H9 (cell line): ENCODE results near the gene SPDYA. TPM values are rescaled to one million over a fixed set of nuclear protein-coding genes. Genes with fewer than 3 reads are reported as not detected.

ENCODE experiments used
- DNase-seq: peaks from one replicate; pipeline ENCODE4 v3.0.0-alpha.2; 2017
- H2AFZ ChIP-seq: one replicate; pipeline ENCODE4 v1.6.1; 2013; ENCODE audit warnings: mild to moderate bottlenecking, low read length, control low read depth, moderate library complexity
- H2AK5ac ChIP-seq: 2 replicates; pipeline ENCODE4 v1.6.1; 2013; ENCODE audit warnings: low read length, control low read depth, mixed read lengths; ENCODE audit not compliant: insufficient read length
- H2BK120ac ChIP-seq: one replicate; pipeline ENCODE4 v1.6.1; 2013; ENCODE audit warnings: low read depth, mild to moderate bottlenecking, low read length, control low read depth, inconsistent platforms; ENCODE audit not compliant: poor library complexity, severe bottlenecking
- H2BK12ac ChIP-seq: 2 replicates; pipeline ENCODE4 v1.6.1; 2013; ENCODE audit warnings: low read length, control low read depth, mixed read lengths, low read depth; ENCODE audit not compliant: insufficient read length
- H2BK15ac ChIP-seq: 2 replicates; pipeline ENCODE4 v1.6.1; 2013; ENCODE audit warnings: low read depth, low read length, control low read depth
- H2BK20ac ChIP-seq: one replicate; pipeline ENCODE4 v1.6.1; 2013; ENCODE audit warnings: low read depth, mild to moderate bottlenecking, low read length, control low read depth, inconsistent platforms; ENCODE audit not compliant: poor library complexity, severe bottlenecking
- H2BK5ac ChIP-seq: 2 replicates; pipeline ENCODE4 v1.6.1; 2013; ENCODE audit warnings: low read length, control low read depth, mixed read lengths; ENCODE audit not compliant: insufficient read length
- H3K14ac ChIP-seq: 2 replicates; pipeline ENCODE4 v1.6.1; 2013; ENCODE audit warnings: low read length, control low read depth; ENCODE audit not compliant: insufficient read depth
- H3K18ac ChIP-seq: 2 replicates; pipeline ENCODE4 v1.6.1; 2013; ENCODE audit warnings: low read depth, mild to moderate bottlenecking, mixed read lengths, low read length, control low read depth; ENCODE audit not compliant: insufficient read length
- H3K23ac ChIP-seq: 2 replicates; pipeline ENCODE4 v1.6.1; 2013; ENCODE audit warnings: low read length, control low read depth, mixed read lengths, low read depth; ENCODE audit not compliant: insufficient read length
- H3K23me2 ChIP-seq: 2 replicates; pipeline ENCODE4 v1.6.1; 2013; ENCODE audit warnings: low read depth, mild to moderate bottlenecking, mixed read lengths, low read length, control low read depth; ENCODE audit not compliant: insufficient read length, poor library complexity, severe bottlenecking
- H3K27ac ChIP-seq: 2 replicates; pipeline ENCODE4 v1.5.1; 2013; ENCODE audit warnings: low read length, control low read depth, mixed read lengths, low read depth; ENCODE audit not compliant: insufficient read length
- H3K27me3 ChIP-seq: 2 replicates; pipeline ENCODE4 v1.6.1; 2013; ENCODE audit warnings: low read length, control low read depth, inconsistent platforms; ENCODE audit not compliant: insufficient read depth
- H3K4ac ChIP-seq: 2 replicates; pipeline ENCODE4 v1.6.1; 2013; ENCODE audit warnings: low read depth, mild to moderate bottlenecking, control low read depth, inconsistent platforms, low read length, moderate library complexity
- H3K4me1 ChIP-seq: 2 replicates; pipeline ENCODE4 v1.6.1; 2013; ENCODE audit warnings: low read length, control low read depth, inconsistent platforms; ENCODE audit not compliant: insufficient read depth
- H3K4me2 ChIP-seq: 2 replicates; pipeline ENCODE4 v1.6.1; 2013; ENCODE audit warnings: low read length, control low read depth, mixed read lengths; ENCODE audit not compliant: insufficient read length, insufficient read depth
- H3K56ac ChIP-seq: 2 replicates; pipeline ENCODE4 v1.6.1; 2013; ENCODE audit warnings: low read depth, mild to moderate bottlenecking, mixed read lengths, low read length, control low read depth; ENCODE audit not compliant: insufficient read length
- H3K79me1 ChIP-seq: 2 replicates; pipeline ENCODE4 v1.6.1; 2013; ENCODE audit warnings: low read depth, mild to moderate bottlenecking, moderate library complexity, low read length, control low read depth, inconsistent platforms; ENCODE audit not compliant: insufficient read depth, poor library complexity, severe bottlenecking
- H3K79me2 ChIP-seq: 2 replicates; pipeline ENCODE4 v1.6.1; 2013; ENCODE audit warnings: low read length, control low read depth, inconsistent platforms; ENCODE audit not compliant: insufficient read depth
- H3K9ac ChIP-seq: 2 replicates; pipeline ENCODE4 v1.6.1; 2013; ENCODE audit warnings: low read length, control low read depth, mixed read lengths; ENCODE audit not compliant: insufficient read length; ENCODE audit errors: extremely low read depth
- H3K9me3 ChIP-seq: one replicate; pipeline ENCODE4 v1.6.1; 2013; ENCODE audit warnings: low read depth, low read length, inconsistent platforms; ENCODE audit not compliant: control insufficient read depth
- H3T11ph ChIP-seq: one replicate; pipeline ENCODE4 v1.6.1; 2013; ENCODE audit warnings: mild to moderate bottlenecking, low read length, control low read depth, inconsistent platforms
- H4K20me1 ChIP-seq: one replicate; pipeline ENCODE4 v1.6.1; 2013; ENCODE audit not compliant: control insufficient read depth, insufficient read length, insufficient read depth
- H4K5ac ChIP-seq: 2 replicates; pipeline ENCODE4 v1.6.1; 2013; ENCODE audit warnings: low read depth, mild to moderate bottlenecking, mixed read lengths, low read length, control low read depth; ENCODE audit not compliant: insufficient read length
- H4K8ac ChIP-seq: replicated peaks from 2 replicates; pipeline ENCODE4 v1.6.1; 2013; ENCODE audit warnings: low read length, control low read depth, mixed read lengths, low read depth; ENCODE audit not compliant: insufficient read length
- H4K91ac ChIP-seq: 2 replicates; pipeline ENCODE4 v1.6.1; 2013; ENCODE audit warnings: low read depth, mild to moderate bottlenecking, moderate library complexity, mixed read lengths, low read length, control low read depth; ENCODE audit not compliant: insufficient read length
- H3K27ac Mint-ChIP-seq, 3 experiments: 2 replicates in 2 of 3; 3 replicates in 1 of 3; pipeline ENCODE4 v1.8.0; 2020 to 2021; ENCODE audit warnings: mixed read lengths in 3 of 3, mild to moderate bottlenecking in 1 of 3, moderate library complexity in 1 of 3
- H3K27me3 Mint-ChIP-seq: 2 replicates; pipeline ENCODE4 v1.8.0; 2021; ENCODE audit warnings: low read depth, mild to moderate bottlenecking, moderate library complexity, mixed read lengths
- H3K36me3 Mint-ChIP-seq, 3 experiments: 2 replicates in 2 of 3; 3 replicates in 1 of 3; pipeline ENCODE4 v1.8.0; 2020 to 2021; ENCODE audit warnings: low read depth in 3 of 3, mixed read lengths in 3 of 3; ENCODE audit not compliant: insufficient read depth in 1 of 3
- H3K4me1 Mint-ChIP-seq, 2 experiments: 2 replicates each; pipeline ENCODE4 v1.8.0; 2020; ENCODE audit warnings: mixed read lengths in 2 of 2
- H3K4me3 Mint-ChIP-seq, 2 experiments: 2 replicates in 1 of 2; 3 replicates in 1 of 2; pipeline ENCODE4 v1.8.0; 2020 to 2021; ENCODE audit warnings: mild to moderate bottlenecking in 2 of 2, mixed read lengths in 2 of 2, moderate library complexity in 1 of 2
- H3K9me3 Mint-ChIP-seq, 2 experiments: 2 replicates in 1 of 2; 3 replicates in 1 of 2; pipeline ENCODE4 v1.8.0; 2020; ENCODE audit warnings: mild to moderate bottlenecking in 2 of 2, mixed read lengths in 2 of 2, moderate library complexity in 1 of 2
- CTCF ChIP-seq: fragments of 200-600 bp; sonication (generic); conservative IDR thresholded peaks from 3 replicates; pipeline ENCODE4 v1.8.0; 2021; ENCODE audit warnings: antibody characterized with exemption, mild to moderate bottlenecking
- WGBS: extraction: QIAGEN DNeasy Blood & Tissue Kit; methylation state at CpG from one replicate; pipeline ENCODE4 v1.1.7; 2013; ENCODE audit warnings: missing lambda C conversion rate, low lambda C conversion rate, mixed read lengths; ENCODE audit not compliant: insufficient read length; ENCODE audit errors: extremely low coverage; 5-methylcytosine and 5-hydroxymethylcytosine counted together
- total RNA-seq: library from RNA; stranded (reverse); gene quantifications from 2 replicates; pipeline ENCODE4 v1.2.1, GENCODE V29; 2021

The SPDYA gene
- total RNA-seq, 1 experiment from 2014 or later, result 0.52 TPM

- H3K9me3 ChIP-seq, result no peaks in the 10 kb centered on the region
- H3K56ac ChIP-seq, result no peak overlapping the region
- H4K20me1 ChIP-seq, result no peaks in the 10 kb centered on the region
- H3K27me3 ChIP-seq, result no peaks in the 10 kb centered on the region
- Mint-ChIP-seq H3K4me3 (no peak overlapping the region), H3K27ac (no peak overlapping the region), H3K9me3 (no peaks in the 10 kb centered on the region), H3K27me3 (0 out of 2 replicates have a peak, but pooled peaks cover 2% of the 10 kb centered on the region), H3K36me3 (no peaks in the 10 kb centered on the region; a peak in 1 of 7 replicates), H3K4me1 (no peaks in the 10 kb centered on the region)
- WGBS, result no CpG with 5 or more reads among the region's 2 CpGs
- no peak overlapping the region for H3T11ph ChIP-seq
- H3K23me2 ChIP-seq, result no peaks in the 10 kb centered on the region
- H2AFZ ChIP-seq, result no peak overlapping the region
- H3K9ac ChIP-seq, result no peak overlapping the region
- H3K4me2 ChIP-seq, result no peak overlapping the region
- no peak overlapping the region for H2BK20ac ChIP-seq
- H3K23ac ChIP-seq, result no peak overlapping the region
- no peak overlapping the region for H3K4ac ChIP-seq
- H3K79me1 ChIP-seq, result no peaks in the 10 kb centered on the region
- H2BK12ac ChIP-seq, result no peak overlapping the region
- no peak overlapping the region for H4K5ac ChIP-seq
- H3K14ac ChIP-seq, result no peak overlapping the region
- H2AK5ac ChIP-seq, result no peak overlapping the region
- no peak overlapping the region for H2BK15ac ChIP-seq
- H2BK5ac ChIP-seq, result no peak overlapping the region
- DNase-seq, result no peak
- no peak overlapping the region for H2BK120ac ChIP-seq
- H3K79me2 ChIP-seq, result no peaks in the 10 kb centered on the region
- no peak overlapping the region for H4K8ac ChIP-seq
- H3K4me1 ChIP-seq, result no peaks in the 10 kb centered on the region
- no peak overlapping the region for H4K91ac ChIP-seq
- no peak overlapping the region for H3K18ac ChIP-seq
- no peak for TF ChIP-seq CTCF
- no peak overlapping the region for H3K27ac ChIP-seq
Measured at GRCh38 chr2:28838971-28839370, 28.3 kb downstream of the SPDYA start.
